ENCODE data around the gene SPATA16. TPM values are rescaled to one million over a fixed set of nuclear protein-coding genes. Genes with fewer than 3 reads are reported as not detected.

The SPATA16 gene
- polyA plus RNA-seq, 1 donor from 2014 or later, result not detected

GRCh38 chr3:173092038-173092437 lies 49.0 kb downstream of the SPATA16 start:
- H3K4me2 ChIP-seq (ENCODE audit: low read length), result no peak overlapping the region
- no peaks in the 10 kb centered on the region for H3K36me3 ChIP-seq (ENCODE audit: insufficient read depth, low read length)
- H2AFZ ChIP-seq (ENCODE audit: low read depth, low read length), result no peak overlapping the region
- H3K27me3 ChIP-seq (ENCODE audit: insufficient read depth, low read depth, low read length), result no peaks in the 10 kb centered on the region
- H4K20me1 ChIP-seq (ENCODE audit: insufficient read depth), result no peaks in the 10 kb centered on the region
- H3K4me3 ChIP-seq (ENCODE audit: low read length), result peak overlapping the region; percentile 7
- H3K79me2 ChIP-seq (replicated peaks; ENCODE audit: insufficient read depth, low read length), result no peaks in the 10 kb centered on the region
- H3F3A ChIP-seq (ENCODE audit: insufficient read depth, low read length, poor library complexity, severe bottlenecking), result no peaks in the 10 kb centered on the region
- peak; percentile 87 for TF ChIP-seq EP300 (conservative IDR thresholded peaks at IDR 0.05; ENCODE audit: poor library complexity, severe bottlenecking)
- no peak for TF ChIP-seq EZH2 (IDR thresholded peaks at IDR 0.05; ENCODE audit: borderline replicate concordance, insufficient read depth, low read length, poor library complexity, severe bottlenecking)
- no peak for TF ChIP-seq TAF1 (IDR thresholded peaks at IDR 0.05; ENCODE audit: low read depth)
- TF ChIP-seq RAD21 (conservative IDR thresholded peaks at IDR 0.05), result no peak
- no peak for TF ChIP-seq MXI1 (conservative IDR thresholded peaks at IDR 0.05; ENCODE audit: poor library complexity, severe bottlenecking)
- TF ChIP-seq REST (IDR thresholded peaks at IDR 0.05; ENCODE audit: borderline replicate concordance), result peak; percentile 64
- TF ChIP-seq SMC3 (conservative IDR thresholded peaks at IDR 0.05; ENCODE audit: poor library complexity), result no peak
- TF ChIP-seq CTCF (IDR thresholded peaks at IDR 0.05; ENCODE audit: poor library complexity, severe bottlenecking), result no peak
- TF ChIP-seq POLR2AphosphoS5 (IDR thresholded peaks at IDR 0.05), result peak; percentile 72
- no peaks in the 10 kb centered on the region for H3K9me3 ChIP-seq (ENCODE audit: low read length)
- H3K9me2 ChIP-seq (ENCODE audit: insufficient read depth, low read length), result no peaks in the 10 kb centered on the region
- H3K9ac ChIP-seq (ENCODE audit: low read length), result peak overlapping the region; percentile 4
- peak overlapping the region; percentile 80 for H3K27ac ChIP-seq (ENCODE audit: low read length)

- Histone ChIP-seq H4K20me1 (ENCODE audit: insufficient read depth) (no peaks in the 10 kb centered on the region), H3F3A (ENCODE audit: insufficient read depth, low read length, poor library complexity, severe bottlenecking) (no peaks in the 10 kb centered on the region), H3K27me3 (ENCODE audit: insufficient read depth, low read depth, low read length) (no peaks in the 10 kb centered on the region), H3K9me2 (ENCODE audit: insufficient read depth, low read length) (no peaks in the 10 kb centered on the region), H3K79me2 (replicated peaks; ENCODE audit: insufficient read depth, low read length) (no peaks in the 10 kb centered on the region), H3K9me3 (ENCODE audit: low read length) (no peaks in the 10 kb centered on the region), H3K27ac (ENCODE audit: low read length) (peak overlapping the region; percentile 80), H2AFZ (ENCODE audit: low read depth, low read length) (no peak overlapping the region), H3K36me3 (ENCODE audit: insufficient read depth, low read length) (no peaks in the 10 kb centered on the region), H3K4me3 (ENCODE audit: low read length) (no peak overlapping the region), H3K9ac (ENCODE audit: low read length) (no peak overlapping the region), H3K4me2 (ENCODE audit: low read length) (peak overlapping the region; percentile 10)
- TF ChIP-seq TAF1 (IDR thresholded peaks at IDR 0.05; ENCODE audit: low read depth), result no peak
- no peak for TF ChIP-seq SMC3 (conservative IDR thresholded peaks at IDR 0.05; ENCODE audit: poor library complexity)
- peak; percentile 89 for TF ChIP-seq EP300 (conservative IDR thresholded peaks at IDR 0.05; ENCODE audit: poor library complexity, severe bottlenecking)
- TF ChIP-seq REST (IDR thresholded peaks at IDR 0.05; ENCODE audit: borderline replicate concordance), result peak; percentile 99
- TF ChIP-seq POLR2AphosphoS5 (IDR thresholded peaks at IDR 0.05), result peak; percentile 70
- no peak for TF ChIP-seq EZH2 (IDR thresholded peaks at IDR 0.05; ENCODE audit: borderline replicate concordance, insufficient read depth, low read length, poor library complexity, severe bottlenecking)
- TF ChIP-seq CTCF (IDR thresholded peaks at IDR 0.05; ENCODE audit: poor library complexity, severe bottlenecking), result no peak
- peak; percentile 41 for TF ChIP-seq MXI1 (conservative IDR thresholded peaks at IDR 0.05; ENCODE audit: poor library complexity, severe bottlenecking)
- peak; percentile 27 for TF ChIP-seq RAD21 (conservative IDR thresholded peaks at IDR 0.05)
Observed at GRCh38 chr3:173090492-173090891, 50.5 kb downstream of the SPATA16 start.

Measured in neural cell (in vitro differentiated cells).